Measurements from ENCODE around the gene NUDT19.
"Not testable (repeated sequence)": the region's sequence is repeated elsewhere in the genome, so short reads cannot be mapped to it uniquely, and the experiment has no call there.

The NUDT19 gene

GRCh38 chr19:32691291-32691951, at the start of gene NUDT19:
Gene NUDT19, plus strand, starts transcription at chr19:32691821. Its CDS starts 140 bp downstream, at chr19:32691961.
- DNase-seq (ENCODE audit: low read depth): peak; percentile 84

DNA sequence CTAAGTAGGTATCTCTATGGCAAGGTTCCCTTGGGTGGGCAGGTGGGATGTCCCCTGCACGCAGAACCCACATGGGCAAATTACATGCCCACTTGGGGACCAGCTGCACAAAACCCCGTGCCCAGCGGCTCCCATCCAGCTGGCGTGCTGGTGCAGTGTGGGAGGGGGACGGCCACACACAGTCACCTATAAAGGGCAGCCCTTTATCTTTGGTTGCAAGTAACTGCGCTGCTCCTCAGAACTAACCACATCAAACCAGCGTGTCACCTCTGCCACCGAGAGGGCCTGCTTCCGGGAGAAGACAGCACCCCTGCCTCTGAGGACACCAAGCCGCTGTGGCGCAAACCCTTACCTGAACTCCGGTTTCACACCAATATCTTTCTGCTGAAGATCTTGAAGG, 48.9 kb upstream of the NUDT19 start:
- no peak for DNase-seq (ENCODE audit: low read depth)

- no peak for DNase-seq (ENCODE audit: low read depth)
These were observed 45.1 kb upstream of the NUDT19 start for GRCh38 chr19:32646556-32646955.

DNA sequence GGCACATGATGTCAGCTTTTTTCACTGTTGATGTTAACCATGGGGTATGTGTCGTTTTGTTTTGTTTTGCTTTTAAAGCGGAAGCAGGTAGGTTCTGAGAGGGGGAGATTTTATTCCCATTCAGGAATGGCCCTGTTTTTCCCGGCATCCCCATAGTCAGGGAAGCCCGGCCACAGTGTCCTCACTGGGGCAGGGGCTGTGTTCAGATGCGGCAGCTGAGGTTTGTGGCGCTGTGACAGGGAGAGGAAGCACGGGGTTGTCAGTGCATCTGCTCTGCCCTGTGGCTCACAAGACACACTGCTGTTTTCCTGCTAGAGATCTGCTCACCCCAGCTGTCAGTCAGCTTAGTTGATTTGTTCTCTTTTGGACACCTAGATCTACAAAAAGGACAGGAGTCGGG, 44.3 kb upstream of the NUDT19 start:
- no peak for DNase-seq (ENCODE audit: low read depth)

- DNase-seq (ENCODE audit: low read depth): no peak
These were observed 41.9 kb upstream of the NUDT19 start for GRCh38 chr19:32649751-32650150.

DNA sequence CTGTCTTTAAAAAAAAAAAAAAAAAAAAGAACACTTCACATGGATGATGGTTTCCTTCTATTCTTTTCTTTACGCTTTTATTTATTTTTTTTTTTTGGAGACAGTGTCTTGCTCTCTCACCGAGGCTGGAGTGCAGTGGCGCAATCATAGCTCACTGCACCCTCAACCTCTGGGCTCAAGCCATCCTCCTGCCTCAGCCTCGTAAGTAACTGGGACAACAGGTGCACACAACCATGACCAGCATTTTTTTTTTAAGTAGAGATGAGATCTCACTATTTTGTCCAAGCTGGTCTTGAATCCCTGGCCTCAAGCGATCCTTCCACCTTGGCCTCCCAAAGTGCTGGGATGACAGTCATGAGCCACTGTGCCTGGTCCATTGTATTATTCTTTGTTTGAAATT, 41.0 kb upstream of the NUDT19 start:
- DNase-seq (ENCODE audit: low read depth): no peak

- no peak for DNase-seq (ENCODE audit: low read depth)
These were observed 39.9 kb upstream of the NUDT19 start for GRCh38 chr19:32651729-32652140.

DNA sequence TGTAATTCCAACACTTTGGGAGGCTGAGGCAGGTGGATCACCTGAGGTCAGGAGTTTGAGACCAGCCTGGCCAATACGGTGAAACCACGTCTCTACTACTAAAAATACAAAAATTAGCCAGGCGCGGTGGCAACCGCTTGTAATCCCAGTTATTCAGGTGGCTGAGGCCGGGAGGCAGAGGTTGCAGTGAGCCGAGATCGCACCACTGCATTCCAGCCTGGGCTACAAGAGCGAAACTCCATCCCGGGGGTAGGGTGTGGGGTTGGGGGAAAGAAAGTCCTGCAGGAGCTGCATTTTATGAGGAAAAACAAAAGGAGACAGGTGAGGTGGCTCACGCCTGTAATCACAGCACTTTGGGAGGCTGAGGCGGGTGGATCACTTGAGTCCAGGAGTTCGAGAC, 39.3 kb upstream of the NUDT19 start:
- not testable (repeated sequence) for DNase-seq (ENCODE audit: low read depth)

- DNase-seq (ENCODE audit: low read depth): no peak
These were observed 38.6 kb upstream of the NUDT19 start for GRCh38 chr19:32652894-32653598.

GRCh38 chr19:32653599-32653915, 38.1 kb upstream of the NUDT19 start:
- DNase-seq (ENCODE audit: low read depth): no peak

GRCh38 chr19:32656379-32656778, 35.2 kb upstream of the NUDT19 start:
- DNase-seq (ENCODE audit: low read depth): not testable (repeated sequence)

- DNase-seq (ENCODE audit: low read depth): no peak
These were observed 33.5 kb upstream of the NUDT19 start for GRCh38 chr19:32658075-32658474.

DNA sequence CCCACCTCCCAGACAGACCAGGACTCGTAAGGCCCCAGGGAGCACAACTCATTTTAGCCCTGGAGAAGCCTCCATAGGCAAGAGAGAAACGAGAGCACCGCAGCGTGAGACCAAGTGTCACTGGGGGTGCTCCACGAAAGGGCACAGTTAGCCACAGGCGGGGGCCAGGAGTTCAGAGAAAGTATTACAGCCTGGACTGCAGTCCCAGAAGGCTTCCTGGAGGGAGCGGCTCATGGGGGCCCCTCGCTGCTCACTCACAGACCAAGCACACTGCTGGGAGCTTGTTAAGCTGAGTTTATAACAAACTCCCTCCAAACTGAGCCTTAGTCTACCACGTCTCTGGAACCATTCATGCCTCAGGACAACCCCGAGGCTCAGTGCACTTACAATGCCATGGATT, 33.1 kb upstream of the NUDT19 start:
- DNase-seq (ENCODE audit: low read depth): no peak

DNA sequence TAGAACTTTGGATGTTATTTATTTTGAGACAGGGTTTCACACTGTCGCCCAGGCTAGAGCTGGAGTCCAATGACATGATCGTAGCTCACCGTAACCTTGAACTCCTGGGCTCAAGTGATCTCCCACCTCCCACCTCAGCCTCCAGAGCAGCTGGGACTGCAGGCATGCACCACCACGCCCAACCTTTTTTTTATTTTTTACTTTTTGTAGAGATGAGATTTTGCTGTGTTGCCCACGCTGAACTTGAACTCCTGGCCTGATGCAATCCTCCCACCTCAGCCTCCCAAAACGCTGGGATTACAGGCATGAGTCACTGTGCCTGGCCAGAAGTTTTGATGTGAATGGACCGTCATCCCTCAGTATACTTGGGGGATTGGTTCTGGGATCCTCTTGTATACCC, 30.3 kb upstream of the NUDT19 start:
- DNase-seq (ENCODE audit: low read depth): no peak

DNA sequence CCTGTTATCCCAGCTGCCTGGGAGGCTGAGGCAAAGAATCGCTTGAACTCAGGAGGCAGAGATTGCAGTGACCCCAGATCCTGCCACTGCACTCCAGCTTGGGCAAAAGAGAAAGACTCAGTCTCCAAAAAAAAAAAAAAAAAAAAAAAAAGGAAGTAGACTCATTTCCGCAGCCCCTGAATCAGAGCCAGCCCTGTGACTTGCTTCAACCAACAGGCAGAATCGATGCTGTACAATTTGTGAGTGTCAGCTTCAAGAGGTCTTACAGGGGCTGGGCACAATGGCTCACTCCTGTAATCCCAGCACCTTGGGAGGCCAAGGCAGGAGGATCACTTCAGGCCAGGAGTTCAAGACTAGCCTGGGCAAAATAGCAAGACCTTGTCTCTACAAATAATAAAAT, 29.4 kb upstream of the NUDT19 start:
- peak; percentile 18 for DNase-seq (ENCODE audit: low read depth)

DNA sequence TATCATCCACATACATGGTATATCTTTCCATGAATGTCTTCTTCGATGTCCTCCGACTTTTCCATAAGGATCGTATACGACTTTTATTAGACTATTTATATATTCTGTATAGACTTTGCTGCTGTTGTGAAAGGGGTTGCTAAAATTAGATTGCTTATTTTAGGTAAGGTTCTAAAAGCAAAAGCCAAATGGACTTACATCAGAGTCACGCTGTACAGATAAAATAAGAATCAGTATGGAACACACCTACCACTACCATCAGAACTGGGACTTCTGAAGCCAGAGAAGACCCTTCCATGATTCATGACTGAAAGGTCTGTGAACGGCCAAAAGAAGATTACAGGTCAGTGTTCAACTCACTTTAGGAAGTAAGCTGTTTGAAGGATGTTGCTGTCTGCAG, 25.5 kb upstream of the NUDT19 start:
- no peak for DNase-seq (ENCODE audit: low read depth)

DNA sequence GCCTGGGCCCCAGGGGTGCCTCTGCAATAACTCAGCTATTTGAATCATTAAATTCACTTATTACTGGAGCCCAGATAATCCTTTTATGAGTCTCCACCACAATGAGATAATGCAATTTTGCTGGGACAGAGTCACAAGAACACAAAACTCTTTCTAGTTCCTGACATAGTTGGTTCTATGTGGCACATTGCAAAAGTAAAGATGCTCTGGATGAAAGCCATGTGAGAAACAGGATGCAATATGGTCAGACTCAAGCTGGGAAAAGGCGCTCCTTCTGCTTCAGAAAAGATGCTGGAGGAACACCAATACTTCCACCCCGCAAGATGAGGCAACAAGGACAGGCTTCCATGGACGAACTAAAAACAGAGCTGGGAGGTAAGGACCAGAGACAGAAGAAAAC, 22.3 kb upstream of the NUDT19 start:
- DNase-seq (ENCODE audit: low read depth): no peak

DNA sequence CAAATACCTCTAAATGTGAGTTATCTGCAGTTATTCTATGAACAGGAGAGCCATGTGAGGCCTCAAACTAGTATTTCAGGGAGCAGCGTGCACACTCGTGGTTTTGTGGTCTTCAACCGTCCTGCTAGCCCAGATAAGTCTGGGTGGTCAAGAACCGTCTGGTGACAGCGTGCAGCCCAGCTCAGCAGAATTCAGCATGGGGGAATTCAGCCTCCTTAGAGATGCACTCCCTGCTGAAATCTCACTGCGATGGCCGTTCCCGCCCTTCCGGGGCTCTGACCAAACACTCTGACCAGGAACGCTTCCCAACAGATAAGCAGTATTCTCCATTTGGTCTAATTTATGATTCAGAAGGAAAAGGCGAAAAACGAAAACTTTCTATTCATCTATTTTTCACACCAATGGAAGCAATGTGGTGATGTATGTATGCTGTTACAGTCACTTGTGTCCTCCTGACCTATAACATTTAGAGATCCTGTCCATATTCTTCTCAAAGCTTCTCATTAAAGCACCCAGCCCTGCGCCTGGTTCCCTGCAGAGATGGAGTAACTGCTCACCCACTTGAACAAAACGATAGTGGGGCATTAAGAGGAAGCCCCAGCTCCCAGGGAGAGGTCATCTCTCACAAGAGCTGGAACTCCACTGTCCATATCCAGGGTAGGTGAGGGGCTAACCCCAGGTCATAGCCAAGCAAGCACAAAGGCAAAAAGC, 19.6 kb upstream of the NUDT19 start:
- DNase-seq (ENCODE audit: low read depth): no peak

DNA sequence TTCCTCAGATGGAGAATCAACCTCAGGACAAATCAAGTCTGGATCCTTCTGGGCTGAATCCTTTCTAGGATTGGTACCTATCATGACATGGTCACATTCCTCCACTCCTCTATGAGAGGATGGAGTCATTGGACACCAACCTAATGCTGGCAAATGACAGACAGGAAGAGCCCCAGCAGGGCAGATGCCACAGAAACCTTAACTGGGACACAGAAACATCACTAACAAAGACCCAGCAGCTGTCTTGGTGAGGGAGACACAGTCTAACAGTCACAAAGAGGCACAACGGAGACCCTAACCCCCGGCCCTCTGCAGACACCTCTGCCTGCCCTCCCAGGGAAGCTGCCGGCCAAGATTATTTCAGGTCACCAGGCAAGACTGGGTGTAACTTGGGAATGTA, 18.8 kb upstream of the NUDT19 start:
- no peak for DNase-seq (ENCODE audit: low read depth)

GRCh38 chr19:32673573-32673972, 18.0 kb upstream of the NUDT19 start:
- no peak for DNase-seq (ENCODE audit: low read depth)

DNA sequence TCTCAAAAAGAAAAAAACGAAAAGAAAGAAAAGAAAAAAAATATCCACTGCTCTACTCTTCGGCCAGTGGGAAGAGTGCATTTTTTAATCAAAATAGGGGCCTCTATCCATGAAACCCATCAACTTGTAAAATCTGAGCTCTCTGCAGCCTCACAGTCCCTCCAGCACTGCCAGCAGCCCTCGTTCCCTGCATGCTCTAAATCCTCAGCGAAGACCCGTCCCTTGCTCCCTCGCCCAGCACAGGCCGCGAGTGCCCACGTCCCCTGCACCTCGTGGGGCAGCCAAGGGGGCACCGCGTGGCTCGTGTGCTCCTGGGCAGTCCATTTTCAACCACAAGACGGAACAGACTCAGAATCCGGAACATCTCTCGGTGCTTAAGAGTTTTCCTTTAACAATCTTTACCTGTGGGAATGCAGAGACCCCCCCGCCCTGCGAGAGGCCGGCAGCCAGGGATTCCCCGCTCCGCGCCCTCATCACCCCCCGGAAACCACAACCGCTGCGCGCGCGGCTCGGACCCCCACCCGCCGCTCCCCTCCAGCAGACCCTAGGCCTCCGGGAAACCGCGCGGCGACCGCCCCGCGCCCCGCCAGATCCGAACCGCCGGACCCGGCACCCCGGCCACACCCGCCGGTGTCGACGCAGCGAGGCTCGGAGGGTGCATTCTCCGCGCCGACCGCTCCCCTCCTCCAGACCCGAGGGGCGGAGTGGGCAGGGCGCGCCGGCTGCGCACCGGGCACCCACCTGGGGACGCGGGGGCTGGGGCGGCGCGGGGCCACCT, 17.3 kb upstream of the NUDT19 start:
- no peak for DNase-seq (ENCODE audit: low read depth)

DNA sequence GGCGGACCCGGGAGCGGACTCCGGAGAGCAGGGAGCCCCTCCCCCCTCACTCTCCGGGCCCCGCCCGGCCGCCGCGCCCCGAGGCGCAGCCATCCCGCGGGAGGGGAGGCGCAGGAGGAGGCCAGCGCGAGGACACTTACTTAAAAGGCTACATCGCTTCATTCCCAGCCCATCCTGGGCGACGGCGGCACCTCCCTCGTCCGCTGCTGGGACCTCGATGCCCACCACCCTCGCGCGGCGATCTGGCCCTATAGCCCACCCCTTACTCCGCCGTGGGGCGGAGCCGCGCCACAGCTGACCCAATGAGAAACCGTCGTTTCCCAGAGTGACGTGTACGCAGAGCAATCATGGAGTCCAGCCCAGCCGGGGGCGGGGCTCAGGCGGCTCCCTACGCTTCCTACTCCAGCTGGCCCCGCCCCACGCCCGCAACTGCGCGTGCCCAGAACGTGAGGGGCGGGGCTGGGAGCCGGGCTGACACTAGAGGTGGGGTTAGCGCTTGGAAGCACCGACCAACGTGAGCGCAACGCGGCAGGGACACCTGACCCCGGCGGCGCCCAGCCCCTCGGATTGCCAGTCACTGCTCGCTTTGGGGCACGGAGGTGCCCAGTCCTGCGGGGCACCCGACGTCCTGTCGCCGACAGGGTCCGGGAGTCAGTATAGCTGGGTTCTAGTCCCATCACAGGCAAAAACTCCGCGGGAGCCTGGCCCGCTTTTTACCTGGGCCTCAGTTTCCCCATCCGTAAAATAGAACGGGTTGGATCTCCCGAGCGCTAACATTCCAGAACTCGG, 16.5 kb upstream of the NUDT19 start, which contains the start of gene ANKRD27:
Gene ANKRD27, minus strand, starts transcription at position 250 of the 789 bp plus-strand sequence. CDS start 16,165 bp downstream, outside the sequence.
- peak; percentile 96 for DNase-seq (ENCODE audit: low read depth)
